ENCODE results near the gene NRIP3.

The NRIP3 gene

GRCh38 chr11:8933931-8934330 lies 69.9 kb downstream of the NRIP3 start:
- no peak for DNase-seq (ENCODE audit: low read depth in 1 of 2, low spot score in 1 of 2)

DNA sequence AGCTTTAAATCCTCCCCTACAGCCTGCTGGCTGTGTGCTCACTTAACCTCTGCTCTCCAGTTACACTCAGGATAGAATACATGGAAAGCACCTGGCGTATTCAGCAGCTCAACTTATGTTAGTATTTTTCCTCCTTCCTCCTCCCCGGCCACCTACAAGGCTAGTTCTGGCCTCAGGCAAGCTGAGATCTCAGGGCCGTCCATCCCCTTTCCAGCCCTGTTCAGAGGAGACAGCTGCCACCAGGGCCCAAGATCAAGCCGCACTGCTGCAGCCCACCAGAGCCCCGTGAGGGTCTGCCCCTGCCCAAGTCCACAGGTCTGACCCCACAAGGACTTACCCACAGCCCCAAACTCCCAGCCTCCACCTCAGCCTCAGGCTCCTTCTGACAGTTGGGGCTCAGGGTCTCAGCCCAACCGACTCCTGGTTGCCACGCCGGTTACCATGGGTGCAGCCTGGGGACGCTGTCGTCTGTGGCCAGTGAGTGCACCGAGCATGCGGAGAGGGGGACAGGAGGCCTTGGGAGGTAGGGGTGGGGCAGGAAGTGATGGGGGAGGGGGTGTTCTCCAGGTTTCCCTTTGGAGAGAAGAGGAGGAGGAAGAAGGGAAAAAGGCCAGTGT lies 71.1 kb downstream of the NRIP3 start, which contains the start of gene C11orf16:
Gene C11orf16, minus strand, starts transcription at position 384 of the 617 bp plus-strand sequence. CDS start 639 bp downstream, outside the sequence.
- no peak for DNase-seq (ENCODE audit: low read depth in 1 of 2, low spot score in 1 of 2)

Data from stimulated activated CD4-positive, alpha-beta T cell treated with anti-CD3 and anti-CD28 coated beads, Interleukin-15, amount 100 ng/mL, for 1 hour (primary cell).